Mononuclear cell (primary cell): ENCODE results near the gene CMBL. TPM values are rescaled to one million over a fixed set of nuclear protein-coding genes. Genes with fewer than 3 reads are reported as not detected.
"Not testable (repeated sequence)": the region's sequence is repeated elsewhere in the genome, so short reads cannot be mapped to it uniquely, and the experiment has no call there.

Experiments used
- H3K27me3 ChIP-seq: 2 replicates; pipeline ENCODE4 v1.6.0; 2011; ENCODE audit warnings: low read length, control low read depth; ENCODE audit not compliant: insufficient read depth
- H3K4me1 ChIP-seq: 2 replicates; pipeline ENCODE4 v1.5.1; 2011; ENCODE audit warnings: mild to moderate bottlenecking, low read length, control low read depth; ENCODE audit not compliant: insufficient read depth
- H3K4me3 ChIP-seq: 2 replicates; pipeline ENCODE4 v1.5.1; 2011; ENCODE audit warnings: mild to moderate bottlenecking, low read length, moderate library complexity
- H3K9me3 ChIP-seq: 2 replicates; pipeline ENCODE4 v1.5.1; 2011; ENCODE audit warnings: low read depth, mild to moderate bottlenecking, control low read depth, low read length
- total RNA-seq: library from RNA; depleted of rRNA; stranded (reverse); fragments of >200 nt; gene quantifications from one replicate; pipeline ENCODE4 v1.2.3, GENCODE V29; 2012

Gene CMBL
- total RNA-seq, 1 donor = 0.10 TPM

GRCh38 chr5:10248378-10249260 lies 59.1 kb downstream of the CMBL start:
- peak overlapping the region; percentile 89 for H3K4me3 ChIP-seq
- peaks cover 36% of the 10 kb centered on the region for H3K4me1 ChIP-seq
- H3K9me3 ChIP-seq = no peaks in the 10 kb centered on the region
- H3K27me3 ChIP-seq = no peaks in the 10 kb centered on the region

GRCh38 chr5:10247217-10247616 lies 60.5 kb downstream of the CMBL start:
- not testable (repeated sequence) for H3K27me3 ChIP-seq, H3K4me3 ChIP-seq, H3K9me3 ChIP-seq
- H3K4me1 ChIP-seq = peaks cover 26% of the 10 kb centered on the region

GRCh38 chr5:10246761-10247160 lies 60.9 kb downstream of the CMBL start:
- Histone ChIP-seq H3K27me3 (no peaks in the 10 kb centered on the region), H3K9me3 (no peaks in the 10 kb centered on the region), H3K4me1 (peaks cover 22% of the 10 kb centered on the region), H3K4me3 (no peak overlapping the region)

DNA sequence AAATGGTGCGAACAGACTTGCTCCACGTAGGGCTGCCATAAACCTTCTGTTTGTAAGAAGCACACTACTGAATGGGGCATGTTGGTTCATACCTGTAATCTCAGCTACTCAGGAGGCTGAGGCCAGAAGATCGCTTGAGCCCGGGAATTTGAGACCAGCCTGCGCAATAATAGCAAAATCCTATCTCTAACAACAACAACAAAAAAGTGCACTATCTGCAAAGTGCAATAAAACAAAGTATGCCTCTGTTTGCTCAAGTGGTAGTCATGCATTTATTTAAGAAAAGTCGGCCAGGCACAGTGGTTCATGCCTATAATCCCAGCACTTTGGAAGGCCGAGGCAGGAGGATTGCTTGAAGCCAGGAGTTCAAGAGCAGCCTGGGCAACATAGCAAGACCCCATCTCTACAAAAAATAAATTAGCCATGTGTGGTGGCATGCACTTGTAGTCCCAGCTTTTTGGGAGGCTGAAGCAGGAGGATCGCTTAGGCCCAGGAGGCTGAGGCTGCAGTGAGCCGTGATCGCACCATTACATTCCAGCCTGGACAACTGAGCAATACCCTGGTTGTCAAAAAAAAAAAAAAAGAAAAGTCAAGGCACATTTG lies 63.3 kb downstream of the CMBL start:
- H3K4me3 ChIP-seq = no peak overlapping the region
- no peaks in the 10 kb centered on the region for H3K27me3 ChIP-seq
- no peaks in the 10 kb centered on the region for H3K9me3 ChIP-seq
- peaks cover 12% of the 10 kb centered on the region for H3K4me1 ChIP-seq

DNA sequence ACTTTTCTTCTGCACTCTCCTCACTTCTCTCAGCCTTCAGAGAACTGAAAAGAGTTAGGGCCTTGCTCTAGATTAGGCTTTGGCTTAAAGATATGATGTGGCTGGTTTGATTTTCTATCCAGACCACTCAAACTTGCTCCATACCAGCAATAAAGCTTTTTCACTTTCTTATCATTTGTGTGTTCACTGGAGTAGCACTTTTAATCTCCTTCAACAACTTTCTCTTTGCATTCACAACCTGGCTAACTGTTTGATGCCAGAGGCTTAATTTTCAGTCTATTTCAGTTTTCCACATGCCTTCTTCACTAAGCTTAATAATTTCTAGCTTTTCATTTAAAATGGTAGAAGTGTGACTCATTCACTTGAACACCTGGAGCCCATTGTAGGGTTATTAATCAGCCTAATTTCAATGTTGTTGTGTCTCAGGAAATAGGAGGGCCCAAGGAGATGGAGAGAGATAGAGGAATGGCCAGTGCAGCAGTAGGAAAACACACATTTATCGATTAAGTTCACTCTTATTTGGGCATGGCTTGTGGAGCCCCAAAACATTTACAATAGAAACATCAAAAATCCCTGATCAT lies 64.0 kb downstream of the CMBL start:
- H3K4me1 ChIP-seq = peaks cover 6% of the 10 kb centered on the region
- H3K9me3 ChIP-seq = no peaks in the 10 kb centered on the region
- no peak overlapping the region for H3K4me3 ChIP-seq
- H3K27me3 ChIP-seq = no peaks in the 10 kb centered on the region

DNA sequence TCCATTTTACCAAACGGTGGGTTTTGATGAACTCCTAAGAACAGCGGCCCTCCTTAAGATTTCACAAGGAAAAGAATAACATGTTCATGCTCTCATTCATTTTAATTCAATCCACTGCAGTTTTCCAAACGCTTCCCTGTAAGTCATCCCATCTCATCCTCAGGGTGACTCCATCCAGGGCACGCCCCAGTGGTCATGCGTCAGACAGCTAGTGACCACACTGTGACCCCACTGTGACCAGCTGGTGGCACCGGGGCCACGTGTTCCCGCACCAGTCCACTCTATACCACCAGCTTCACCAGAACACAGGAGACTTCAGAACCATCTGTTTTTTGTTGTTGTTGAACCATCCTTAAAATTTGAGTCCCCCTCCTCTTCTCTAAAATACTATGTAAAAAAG lies 72.4 kb downstream of the CMBL start:
- no peaks in the 10 kb centered on the region for H3K27me3 ChIP-seq
- no peaks in the 10 kb centered on the region for H3K4me1 ChIP-seq
- no peak overlapping the region for H3K4me3 ChIP-seq
- H3K9me3 ChIP-seq = no peaks in the 10 kb centered on the region

- no peaks in the 10 kb centered on the region for H3K9me3 ChIP-seq
- H3K4me1 ChIP-seq = no peaks in the 10 kb centered on the region
- H3K27me3 ChIP-seq = no peaks in the 10 kb centered on the region
- H3K4me3 ChIP-seq = no peak overlapping the region
Measured at GRCh38 chr5:10233505-10233904, 74.2 kb downstream of the CMBL start.

GRCh38 chr5:10233011-10233410 lies 74.7 kb downstream of the CMBL start:
- Histone ChIP-seq H3K4me1 (no peaks in the 10 kb centered on the region), H3K27me3 (no peaks in the 10 kb centered on the region)

DNA sequence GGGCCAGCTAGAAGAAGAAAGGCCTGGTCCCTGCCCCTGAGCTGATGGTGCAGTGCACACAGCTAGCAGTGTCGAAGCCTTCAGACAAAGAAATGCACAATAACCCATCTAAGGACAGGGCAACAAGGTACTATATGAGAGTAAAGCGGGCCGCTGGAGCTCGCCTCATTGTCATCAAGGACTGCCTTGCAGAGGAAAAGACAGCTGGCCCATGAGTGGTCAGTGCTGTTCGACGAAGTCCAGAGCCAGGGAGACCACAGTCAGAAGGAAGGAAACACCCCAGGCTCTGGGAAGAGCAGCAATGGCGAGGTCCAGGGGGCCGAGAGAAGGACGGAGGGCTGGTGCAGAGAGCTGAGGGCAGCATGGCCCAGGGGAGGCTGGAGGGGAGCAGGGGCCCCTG lies 75.3 kb downstream of the CMBL start:
- no peak overlapping the region for H3K4me3 ChIP-seq
- H3K4me1 ChIP-seq = no peaks in the 10 kb centered on the region
- no peaks in the 10 kb centered on the region for H3K9me3 ChIP-seq
- no peaks in the 10 kb centered on the region for H3K27me3 ChIP-seq

More at GRCh38 chr5:10233011-10233410, 74.7 kb downstream of the CMBL start:
- no peak overlapping the region for H3K4me3 ChIP-seq
- H3K9me3 ChIP-seq = no peaks in the 10 kb centered on the region

- no peaks in the 10 kb centered on the region for H3K4me1 ChIP-seq
- no peaks in the 10 kb centered on the region for H3K9me3 ChIP-seq
- H3K27me3 ChIP-seq = no peaks in the 10 kb centered on the region
- no peak overlapping the region for H3K4me3 ChIP-seq
Measured at GRCh38 chr5:10229306-10230048, 78.2 kb downstream of the CMBL start.

DNA sequence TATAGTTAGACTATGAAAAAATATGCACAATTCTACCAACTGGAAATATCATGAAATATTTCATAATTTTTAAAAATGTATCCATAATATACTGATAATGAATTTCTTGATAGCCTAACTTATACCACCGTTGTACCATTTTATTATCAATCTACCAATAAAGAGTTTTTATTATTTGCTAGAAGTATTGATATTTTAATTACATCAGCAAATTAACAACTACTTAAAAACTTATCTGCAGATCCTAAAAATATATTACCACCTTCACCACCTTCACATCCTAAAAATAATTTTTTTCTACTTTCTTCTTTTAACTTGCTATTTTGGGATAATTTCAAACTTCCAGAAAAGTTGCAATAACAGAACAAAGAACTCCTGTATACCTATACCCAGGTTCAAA lies 79.4 kb downstream of the CMBL start:
- Histone ChIP-seq H3K9me3 (no peaks in the 10 kb centered on the region), H3K4me3 (no peak overlapping the region), H3K27me3 (no peaks in the 10 kb centered on the region), H3K4me1 (no peaks in the 10 kb centered on the region)

Other genes with a start within 250 kb of the CMBL start
- gene ATPSCKMT, start 58.0 kb downstream of the CMBL start, total RNA-seq = 4.3 TPM
- gene CCT5, start 57.6 kb downstream of the CMBL start, total RNA-seq = 48.6 TPM
- gene MARCHF6, start 45.8 kb upstream of the CMBL start, total RNA-seq = 140 TPM
- gene ROPN1L, start 134.0 kb upstream of the CMBL start, total RNA-seq = 0.42 TPM